NT2/D1 (cell line): Measurements from ENCODE around the gene DNAJC5G.

ENCODE experiments used
- DNase-seq: peaks from one replicate; pipeline ENCODE4 v3.0.0-alpha.2; 2011; ENCODE audit warnings: low read depth, low spot score
- H3K27me3 ChIP-seq: 2 replicates; pipeline ENCODE4 v1.6.0; 2011; ENCODE audit warnings: mild to moderate bottlenecking; ENCODE audit not compliant: insufficient read length, insufficient read depth
- H3K36me3 ChIP-seq: 2 replicates; pipeline ENCODE4 v1.6.1; 2011; ENCODE audit warnings: mild to moderate bottlenecking, low read length, mixed read lengths; ENCODE audit not compliant: insufficient read depth, insufficient read length
- H3K4me1 ChIP-seq: 2 replicates; pipeline ENCODE4 v1.5.1; 2011; ENCODE audit not compliant: insufficient read depth, insufficient read length
- H3K4me3 ChIP-seq: 2 replicates; pipeline ENCODE4 v1.5.1; 2011; ENCODE audit warnings: low read depth; ENCODE audit not compliant: insufficient read length
- H3K9ac ChIP-seq: 2 replicates; pipeline ENCODE4 v1.6.0; 2011; ENCODE audit warnings: low read depth; ENCODE audit not compliant: insufficient read length
- H3K9me3 ChIP-seq: 2 replicates; pipeline ENCODE4 v1.5.1; 2011; ENCODE audit warnings: mild to moderate bottlenecking, low read length; ENCODE audit not compliant: insufficient read depth
- SUZ12 ChIP-seq: IDR thresholded peaks from 2 replicates; pipeline ENCODE4 v1.6.1; 2011; ENCODE audit not compliant: insufficient read length, insufficient read depth; ENCODE audit errors: extremely low read depth
- YY1 ChIP-seq: IDR thresholded peaks from 2 replicates; pipeline ENCODE4 v1.6.1; 2011; ENCODE audit not compliant: insufficient read length, insufficient read depth
- ZNF274 ChIP-seq: IDR thresholded peaks from 2 replicates; pipeline ENCODE4 v1.6.1; 2011; ENCODE audit warnings: mild to moderate bottlenecking, low read depth, low read length

DNAJC5G gene

DNA sequence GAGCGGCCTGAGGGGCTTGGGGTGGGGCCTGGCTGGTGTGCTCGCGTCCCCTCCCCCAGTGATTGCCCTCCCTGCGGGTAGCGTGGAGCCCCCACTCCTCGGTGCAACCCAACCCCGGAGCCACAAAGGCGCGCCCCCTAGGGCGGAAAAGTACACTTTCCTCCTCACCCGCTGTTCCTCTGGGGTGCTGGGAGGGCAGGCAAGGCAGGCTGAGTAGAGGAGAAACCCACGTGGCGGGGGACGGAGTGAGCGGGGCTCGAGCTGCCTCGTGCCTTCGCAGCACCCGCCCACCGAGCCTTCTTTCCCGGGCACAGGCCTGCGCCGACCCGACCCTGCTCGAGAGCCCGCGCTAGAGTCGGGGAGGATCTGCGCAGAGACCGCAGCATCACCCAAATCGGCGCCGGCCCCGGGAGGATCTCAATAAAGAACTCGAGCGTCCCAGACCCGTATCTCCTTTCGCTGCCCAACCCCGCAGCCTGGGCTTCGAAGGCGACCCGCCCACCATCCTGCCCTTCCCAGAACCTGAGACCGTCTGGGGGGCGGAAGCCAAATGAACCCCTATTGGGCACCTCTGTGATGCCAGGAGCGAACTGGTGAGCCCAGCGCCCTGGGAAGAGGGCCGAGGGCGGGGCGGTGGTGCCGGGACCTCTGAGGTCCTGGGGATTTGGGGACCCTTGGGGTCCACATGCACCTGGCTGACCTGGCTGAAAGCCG, 31.5 kb downstream of the DNAJC5G start:
- H3K9ac ChIP-seq: no peak overlapping the region
- H3K9me3 ChIP-seq: no peaks in the 10 kb centered on the region
- no peaks in the 10 kb centered on the region for H3K27me3 ChIP-seq
- TF ChIP-seq SUZ12 (no peak), YY1 (no peak), ZNF274 (no peak)
- H3K4me3 ChIP-seq: no peak overlapping the region
- H3K4me1 ChIP-seq: no peaks in the 10 kb centered on the region
- DNase-seq: no peak
- peaks cover 33% of the 10 kb centered on the region for H3K36me3 ChIP-seq

DNA sequence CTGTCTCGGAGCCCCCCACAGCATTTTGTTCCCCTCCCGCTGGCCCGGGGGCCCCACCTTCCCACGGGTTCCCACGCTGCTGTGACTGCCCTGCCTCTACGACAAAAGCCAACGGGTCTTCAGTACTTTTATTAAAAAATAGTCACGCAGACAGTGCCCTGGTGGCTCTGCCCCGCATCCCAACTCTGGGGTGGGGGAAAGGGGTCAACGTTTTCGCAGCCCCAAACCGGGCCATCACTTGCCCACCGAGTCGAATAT, 32.0 kb downstream of the DNAJC5G start:
- H3K9me3 ChIP-seq: no peaks in the 10 kb centered on the region
- H3K4me3 ChIP-seq: no peak overlapping the region
- TF ChIP-seq YY1: no peak
- TF ChIP-seq SUZ12: no peak
- TF ChIP-seq ZNF274: no peak
- peaks cover 37% of the 10 kb centered on the region for H3K36me3 ChIP-seq
- H3K4me1 ChIP-seq: no peaks in the 10 kb centered on the region
- H3K9ac ChIP-seq: no peak overlapping the region
- no peaks in the 10 kb centered on the region for H3K27me3 ChIP-seq
- no peak for DNase-seq

DNA sequence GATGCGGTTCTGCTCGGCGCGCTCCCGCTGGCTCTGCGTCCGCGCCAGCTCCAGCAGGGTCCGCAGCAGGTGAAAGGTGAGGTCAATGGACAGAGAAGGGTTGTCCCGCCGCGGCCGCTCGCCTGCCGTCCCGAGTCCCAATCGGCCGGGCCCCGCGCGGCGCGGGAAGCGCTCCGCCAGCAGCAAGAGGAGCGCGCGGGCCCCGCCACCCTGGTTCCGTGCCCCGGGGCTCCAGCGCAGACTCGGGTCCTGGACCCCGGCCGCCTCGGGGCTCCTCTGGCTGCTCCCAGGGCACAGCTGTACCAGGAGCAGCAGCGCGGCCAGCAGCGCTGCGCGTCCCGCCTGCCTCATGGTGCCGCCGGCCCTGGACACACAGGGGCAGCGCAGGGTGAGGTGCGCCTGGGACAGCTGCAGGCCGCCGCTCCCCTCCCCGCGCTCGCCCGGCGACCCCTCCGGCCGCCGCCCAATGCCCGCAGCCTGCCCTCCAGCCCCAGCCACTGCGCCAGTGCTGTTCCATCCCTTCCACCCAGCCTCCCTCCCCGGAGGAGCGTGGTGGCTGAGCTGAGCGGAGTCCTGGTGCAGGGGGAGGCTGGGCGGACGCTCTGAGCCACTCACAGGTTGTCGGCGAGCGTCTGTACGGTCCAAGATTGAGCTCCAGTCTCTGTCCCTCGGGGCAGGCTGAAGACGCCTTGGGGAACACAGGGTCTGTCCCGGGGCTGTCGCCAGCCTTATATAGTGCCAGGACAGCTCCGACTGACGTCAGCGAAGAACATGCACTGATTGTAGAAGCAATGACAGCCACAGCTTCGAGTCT, 32.5 kb downstream of the DNAJC5G start:
- Histone ChIP-seq H3K9ac (no peak overlapping the region), H3K4me3 (no peak overlapping the region)

DNA sequence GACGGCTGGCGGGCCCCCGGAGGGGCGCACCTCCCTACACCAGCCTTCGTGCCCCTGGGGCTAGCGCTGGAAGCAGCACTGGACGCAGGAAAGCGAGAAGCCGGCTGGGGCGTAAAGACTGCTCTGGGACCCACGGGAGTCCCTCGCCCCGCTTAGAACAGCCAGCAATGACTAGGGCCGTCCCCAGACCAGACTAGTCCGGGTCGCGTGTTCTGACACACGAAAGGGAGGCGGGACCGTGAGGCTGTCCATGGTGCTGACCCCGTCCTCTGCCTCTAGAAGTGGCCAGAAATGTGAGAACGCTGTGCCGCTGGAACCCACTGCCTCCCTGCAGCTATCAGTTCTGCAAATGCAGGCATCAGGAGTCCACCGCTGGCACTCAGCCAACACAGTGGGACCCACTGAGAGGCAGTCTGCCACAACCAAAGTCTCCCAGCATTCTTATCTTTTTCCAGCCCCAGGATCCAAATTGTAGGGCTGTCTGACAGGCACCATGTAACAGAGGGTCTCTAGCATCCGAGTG, 33.2 kb downstream of the DNAJC5G start, which contains the start of gene UCN:
Gene UCN, minus strand, starts transcription at position 87 of the 523 bp plus-strand sequence. CDS start 550 bp downstream, outside the sequence.
- H3K9me3 ChIP-seq: no peaks in the 10 kb centered on the region
- H3K4me3 ChIP-seq: no peak within 1 kb of the TSS
- H3K36me3 ChIP-seq: peaks cover 45% of the 10 kb centered on the region
- H3K4me1 ChIP-seq: no peaks in the 10 kb centered on the region
- no peak within 1 kb of the TSS for H3K9ac ChIP-seq
- no peak for DNase-seq
- no peak for TF ChIP-seq YY1
- TF ChIP-seq ZNF274: no peak
- no peak for TF ChIP-seq SUZ12
- H3K27me3 ChIP-seq: no peaks in the 10 kb centered on the region

More for the DNA sequence above, 32.5 kb downstream of the DNAJC5G start:
- no peak for DNase-seq
- Histone ChIP-seq H3K36me3 (peaks cover 43% of the 10 kb centered on the region), H3K4me1 (no peaks in the 10 kb centered on the region), H3K27me3 (no peaks in the 10 kb centered on the region), H3K9me3 (no peaks in the 10 kb centered on the region)
- no peak for TF ChIP-seq SUZ12
- TF ChIP-seq ZNF274: no peak
- TF ChIP-seq YY1: no peak

DNA sequence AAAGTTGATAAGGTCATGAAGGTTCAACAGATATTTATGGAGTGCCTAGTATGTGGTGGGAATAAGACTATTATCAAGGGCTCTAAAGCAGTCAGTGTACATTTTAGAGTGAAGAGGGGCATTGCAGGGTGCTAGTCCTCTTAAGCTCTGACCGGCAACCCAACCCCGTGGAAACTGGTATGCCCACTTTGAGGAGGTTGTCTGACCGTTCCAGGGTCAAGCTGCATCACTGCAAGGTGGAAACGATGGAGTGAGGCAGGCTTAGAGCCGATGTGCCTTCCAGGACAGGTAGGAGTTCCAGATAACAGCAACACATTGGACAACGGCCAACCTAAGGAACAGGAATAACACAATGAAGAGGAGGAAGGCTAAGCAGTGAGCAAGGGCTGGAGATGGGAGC, 34.4 kb downstream of the DNAJC5G start:
- Histone ChIP-seq H3K4me3 (no peak overlapping the region), H3K9ac (no peak overlapping the region), H3K36me3 (peaks cover 45% of the 10 kb centered on the region), H3K27me3 (no peaks in the 10 kb centered on the region), H3K9me3 (no peaks in the 10 kb centered on the region), H3K4me1 (no peaks in the 10 kb centered on the region)
- DNase-seq: no peak
- no peak for TF ChIP-seq SUZ12

DNA sequence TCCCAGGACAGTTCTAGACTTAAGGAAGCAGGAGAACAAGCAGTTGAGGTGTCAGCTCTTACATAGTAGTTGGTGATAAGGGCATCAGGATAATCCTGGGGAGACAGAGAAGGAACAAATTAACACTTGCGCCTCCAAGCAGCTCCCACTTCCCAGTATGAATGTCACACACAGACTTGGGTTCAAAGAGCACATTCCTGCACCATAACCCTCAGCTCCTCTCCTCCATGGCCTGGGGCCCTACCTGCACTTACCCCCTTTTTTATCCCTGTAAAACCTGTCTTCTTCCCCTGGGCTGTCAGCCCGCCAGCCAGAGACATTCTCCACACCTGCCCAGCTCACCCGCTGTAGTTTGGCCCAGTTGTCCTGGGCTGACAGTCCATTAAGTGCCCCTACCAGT, 36.9 kb downstream of the DNAJC5G start:
- Histone ChIP-seq H3K4me1 (no peaks in the 10 kb centered on the region), H3K9ac (no peak overlapping the region), H3K27me3 (no peaks in the 10 kb centered on the region), H3K36me3 (peaks cover 48% of the 10 kb centered on the region), H3K9me3 (no peaks in the 10 kb centered on the region), H3K4me3 (no peak overlapping the region)
- DNase-seq: no peak
- no peak for TF ChIP-seq ZNF274
- no peak for TF ChIP-seq SUZ12
- TF ChIP-seq YY1: no peak

DNA sequence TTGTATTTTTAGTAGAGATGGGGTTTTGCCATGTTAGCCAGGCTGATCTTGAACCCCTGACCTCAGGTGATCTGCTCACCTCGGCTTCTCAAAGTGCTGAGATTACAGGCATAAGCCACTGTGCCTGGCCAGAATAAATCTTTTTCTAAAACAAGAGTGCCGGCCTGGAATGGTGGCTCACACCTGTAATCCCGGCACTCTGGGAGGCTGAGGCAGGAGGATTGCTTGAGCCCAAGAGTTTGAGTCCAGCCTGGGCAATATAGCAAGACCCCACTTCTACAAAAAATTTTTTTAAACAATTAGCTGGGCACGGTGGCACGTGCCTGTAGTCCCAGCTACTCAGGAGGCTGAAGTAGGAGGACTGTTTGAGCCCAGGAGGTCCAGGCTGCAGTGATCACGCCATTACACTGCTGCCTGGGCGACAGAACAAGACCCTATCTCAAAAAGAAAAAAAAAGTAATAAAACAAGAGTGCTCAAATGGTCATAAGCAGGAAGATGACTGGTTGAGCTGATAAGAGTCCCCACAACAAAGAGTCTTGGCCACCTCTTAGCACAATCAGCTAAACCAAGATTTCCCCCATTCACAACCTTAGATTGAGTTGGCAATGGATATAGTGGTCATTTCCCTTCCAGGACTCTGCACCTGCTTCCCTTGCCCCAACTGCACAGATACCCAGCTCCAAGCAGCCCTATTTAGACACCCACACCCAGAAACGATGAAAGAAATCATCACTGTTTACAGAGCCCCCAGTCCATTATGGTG, 38.8 kb downstream of the DNAJC5G start:
- TF ChIP-seq SUZ12: no peak
- TF ChIP-seq YY1: no peak
- no peak for TF ChIP-seq ZNF274
- no peak overlapping the region for H3K4me3 ChIP-seq
- DNase-seq: no peak
- no peak overlapping the region for H3K9ac ChIP-seq
- H3K4me1 ChIP-seq: no peaks in the 10 kb centered on the region
- peaks cover 44% of the 10 kb centered on the region for H3K36me3 ChIP-seq
- H3K9me3 ChIP-seq: no peaks in the 10 kb centered on the region
- no peaks in the 10 kb centered on the region for H3K27me3 ChIP-seq
